GM19468 (cell line): Measurements from ENCODE around the gene ARSG.

Experiments used
- ATAC-seq: cut with Tn5 transposase; IDR thresholded peaks from one replicate; pipeline ENCODE4 v1.9.1; 2021; ENCODE audit warnings: mild to moderate bottlenecking, moderate library complexity, moderate number of reproducible peaks; ENCODE audit not compliant: unreplicated experiment; ENCODE audit errors: extremely low read depth

Gene ARSG

DNA sequence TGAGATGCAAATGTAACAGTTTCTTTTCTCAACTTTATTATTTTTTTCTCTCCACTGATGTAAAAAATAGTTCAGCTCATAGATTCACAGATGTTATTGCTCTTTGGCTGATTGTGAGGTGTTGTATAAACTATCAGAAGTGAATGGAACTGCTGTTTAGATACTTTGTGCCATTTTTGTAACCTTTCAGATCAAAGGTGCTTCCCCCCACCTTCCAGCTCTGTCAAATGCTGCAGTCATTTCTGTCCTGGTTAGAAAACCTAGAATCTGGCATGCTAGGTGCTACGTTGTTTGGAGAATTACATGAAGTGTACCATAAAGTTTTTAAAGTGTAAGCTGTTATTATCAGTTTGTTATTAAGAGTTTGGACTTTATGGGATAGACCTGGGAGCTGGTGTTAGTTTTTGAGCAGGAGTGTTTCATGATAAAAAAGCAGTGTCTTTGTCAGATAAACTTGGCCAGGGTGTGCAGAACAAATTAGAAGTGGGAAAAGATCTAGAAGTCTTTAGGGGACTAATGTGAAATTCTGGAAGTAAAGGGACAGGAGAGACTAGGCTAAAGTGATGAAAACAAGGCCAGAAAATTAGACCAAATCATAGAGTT, 167.8 kb downstream of the ARSG start:
- peak; percentile 7 for ATAC-seq

DNA sequence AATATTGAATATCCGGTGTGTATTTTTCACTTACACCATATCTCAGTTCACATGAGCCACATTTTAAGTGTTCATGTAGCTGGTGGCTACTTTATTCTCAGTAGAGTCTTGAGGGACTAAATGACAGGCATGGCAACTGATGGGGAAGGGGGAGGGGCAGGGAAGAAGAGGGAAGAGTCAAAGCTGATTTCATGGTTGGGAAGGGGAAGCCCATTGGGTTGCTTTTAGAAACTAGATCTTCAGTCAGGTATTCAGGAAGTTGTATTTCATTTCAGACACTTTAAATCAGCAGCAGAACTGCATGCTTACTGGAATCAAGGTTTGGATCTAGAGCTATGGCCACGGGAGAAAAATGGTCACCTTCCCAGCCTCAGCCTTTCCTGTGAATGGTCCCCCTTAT, 168.9 kb downstream of the ARSG start:
- no peak for ATAC-seq

GRCh38 chr17:68460715-68461114, 169.4 kb downstream of the ARSG start:
- no peak for ATAC-seq

DNA sequence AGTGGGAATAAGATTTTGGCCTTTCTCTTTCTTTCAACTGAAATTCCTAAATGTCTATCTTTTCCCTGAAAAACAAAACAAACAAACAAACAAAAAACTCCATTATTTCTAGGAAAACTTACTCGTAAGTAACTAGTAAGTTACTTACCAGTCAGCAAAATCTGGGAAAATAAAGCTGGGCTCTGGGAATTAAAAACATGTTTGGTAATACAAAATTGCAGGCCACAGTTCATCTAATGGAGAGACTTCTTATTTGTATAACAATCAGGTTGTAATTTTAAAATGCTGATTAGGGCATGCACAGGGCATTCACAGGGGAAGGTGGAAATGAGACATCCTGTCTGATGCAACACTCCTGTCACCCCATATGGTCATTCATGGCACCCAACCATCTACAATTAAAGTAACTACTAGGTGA, 169.8 kb downstream of the ARSG start:
- ATAC-seq, result no peak

DNA sequence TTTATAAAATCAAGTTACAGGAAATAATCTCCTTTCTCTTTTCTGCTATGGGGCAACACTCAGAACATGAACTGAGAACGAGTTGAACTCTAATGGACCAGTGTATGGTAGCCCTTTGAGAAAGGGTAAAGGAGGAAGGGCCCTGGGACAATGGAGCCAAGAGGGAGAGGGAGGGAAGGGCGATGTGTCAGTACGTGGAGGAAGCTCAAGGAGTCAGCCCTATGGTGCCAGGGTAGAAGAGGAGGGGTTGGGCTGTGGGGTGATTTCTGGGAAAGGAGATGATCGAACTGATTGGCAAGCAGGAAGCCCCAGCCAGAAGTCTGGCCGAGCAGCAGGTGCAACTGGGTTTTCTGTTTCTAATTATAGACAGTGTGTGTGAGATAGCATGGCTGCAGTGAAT, 170.3 kb downstream of the ARSG start:
- no peak for ATAC-seq

DNA sequence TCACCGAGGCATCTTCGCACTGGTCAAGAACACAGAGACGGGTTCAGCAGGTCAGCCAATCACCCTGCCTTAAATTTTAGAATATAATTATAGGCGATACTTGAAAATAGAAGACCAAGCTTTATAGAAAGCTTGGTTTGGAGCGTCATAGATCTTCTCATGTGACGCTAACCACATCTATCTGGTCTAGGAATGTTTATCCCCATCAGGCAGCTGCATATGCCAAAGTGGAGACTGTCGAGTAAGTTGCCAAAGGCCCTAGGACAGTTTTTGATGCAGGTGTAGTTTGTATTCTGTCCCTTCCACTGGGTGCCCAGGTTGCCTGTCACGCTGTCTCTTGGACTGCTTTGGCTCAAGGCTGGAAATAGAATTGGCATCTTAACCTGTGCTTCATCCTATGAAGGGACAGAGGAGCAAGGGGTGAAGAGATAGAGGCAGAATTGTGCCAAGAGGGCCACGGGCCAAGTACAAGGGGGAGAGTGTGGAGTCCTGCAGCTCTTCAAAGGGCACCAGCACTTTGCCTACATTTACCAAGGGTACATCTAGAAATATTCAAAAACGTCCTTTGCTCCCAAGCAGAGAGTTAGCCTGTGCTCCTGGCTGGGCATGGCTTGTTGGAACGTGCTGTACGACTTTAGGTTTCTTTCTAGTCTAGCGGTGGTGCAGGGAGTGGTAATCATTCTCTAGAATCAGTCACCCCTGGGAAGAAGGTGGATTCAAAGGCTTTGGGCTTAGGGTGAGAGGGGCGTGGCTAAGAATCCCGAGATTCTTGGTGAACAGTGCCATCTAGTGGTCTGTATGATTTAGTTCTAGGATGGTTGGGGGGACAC, 171.3 kb downstream of the ARSG start:
- ATAC-seq, result peak; percentile 15

- ATAC-seq, result no peak
Measured at GRCh38 chr17:68463211-68464019, 172.1 kb downstream of the ARSG start.

- no peak for ATAC-seq
Measured at GRCh38 chr17:68468334-68468733, 177.0 kb downstream of the ARSG start.

- no peak for ATAC-seq
Measured at GRCh38 chr17:68468788-68469187, 177.5 kb downstream of the ARSG start.
